AG09309 (cell line): ENCODE results near the gene THBS3.

Experiments used
- DNase-seq: peaks from one replicate; pipeline ENCODE4 v3.0.0-alpha.2; 2010; ENCODE audit warnings: low read depth
- H3K4me3 ChIP-seq: 2 replicates; pipeline ENCODE4 v1.5.1; 2011; ENCODE audit warnings: mild to moderate bottlenecking, low read depth, low read length, moderate library complexity; ENCODE audit not compliant: control insufficient read depth
- CTCF ChIP-seq: IDR thresholded peaks from 2 replicates; pipeline ENCODE4 v1.5.1; 2011; ENCODE audit warnings: mild to moderate bottlenecking, low read depth, low read length, inconsistent platforms; ENCODE audit not compliant: insufficient read depth, control insufficient read depth; ENCODE audit errors: missing control alignments

Gene THBS3

DNA sequence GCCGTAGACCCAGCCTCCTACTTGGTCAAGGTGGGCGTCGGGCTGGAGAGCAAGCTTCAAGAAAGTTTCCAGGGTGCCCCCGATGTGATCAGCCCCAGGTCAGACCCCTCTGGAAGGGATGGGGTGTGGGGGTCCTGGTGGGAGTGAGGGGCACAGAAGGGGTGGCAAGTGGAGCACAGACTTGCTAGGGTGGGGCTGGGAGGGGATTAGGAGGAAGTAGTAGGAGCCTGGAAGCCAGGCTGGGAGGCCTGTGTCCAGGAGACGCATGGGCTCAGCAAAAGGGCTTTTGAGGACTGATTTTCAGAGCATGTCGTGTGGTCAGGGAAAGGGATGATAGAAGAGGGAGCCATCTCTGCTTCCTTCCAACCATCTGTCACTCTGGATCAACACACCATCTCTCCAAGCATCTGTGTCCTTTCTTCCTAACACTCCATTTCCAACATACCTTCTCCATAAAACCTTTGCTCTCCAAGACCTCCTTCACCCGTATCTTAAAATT lies 25.6 kb downstream of the THBS3 start:
- TF ChIP-seq CTCF: no peak
- no peak for DNase-seq
- H3K4me3 ChIP-seq: no peak overlapping the region

GRCh38 chr1:155181371-155182051 lies 26.2 kb downstream of the THBS3 start:
- TF ChIP-seq CTCF: no peak
- no peak for DNase-seq
- no peak overlapping the region for H3K4me3 ChIP-seq

DNA sequence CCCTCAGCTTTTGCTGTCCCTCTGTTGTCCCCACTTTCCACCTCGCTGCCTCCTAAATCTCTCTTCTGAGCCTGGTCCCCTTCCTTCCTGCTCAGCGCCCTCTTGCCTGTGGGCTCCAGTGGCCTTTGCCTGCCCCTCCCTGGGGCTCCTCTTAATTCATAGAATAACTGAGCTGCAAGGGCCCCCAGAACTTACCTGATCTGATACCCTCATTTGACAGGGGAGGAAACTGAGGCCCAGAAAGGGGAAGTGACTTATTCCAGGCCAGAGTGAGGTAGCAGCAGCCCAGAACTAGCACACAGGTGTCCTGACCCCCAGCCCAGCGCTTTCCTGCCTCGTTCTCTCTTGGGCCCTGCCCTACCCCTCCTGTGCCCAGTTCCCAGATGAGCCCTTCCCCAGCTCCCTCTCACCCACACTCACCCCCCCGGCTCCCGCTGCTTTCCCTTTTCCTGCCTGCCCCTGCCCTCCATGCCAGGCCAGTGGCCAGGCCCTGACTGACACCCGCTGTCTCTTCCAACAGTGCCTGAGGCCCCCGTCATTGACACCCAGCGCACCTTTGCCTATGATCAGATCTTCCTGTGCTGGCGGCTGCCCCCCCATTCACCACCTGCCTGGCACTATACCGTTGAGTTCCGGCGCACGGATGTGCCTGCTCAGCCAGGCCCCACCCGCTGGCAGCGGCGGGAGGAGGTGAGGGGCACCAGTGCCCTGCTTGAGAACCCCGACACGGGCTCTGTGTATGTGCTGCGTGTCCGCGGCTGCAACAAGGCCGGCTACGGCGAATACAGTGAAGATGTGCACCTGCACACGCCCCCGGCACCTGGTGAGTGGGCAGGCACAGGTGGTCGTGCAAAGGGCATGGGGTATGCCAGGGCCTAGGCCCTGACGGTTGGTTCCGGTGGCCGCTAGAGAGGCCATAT lies 28.3 kb downstream of the THBS3 start:
- no peak overlapping the region for H3K4me3 ChIP-seq
- no peak for TF ChIP-seq CTCF
- DNase-seq: no peak

- no peak for TF ChIP-seq CTCF
- H3K4me3 ChIP-seq: no peak overlapping the region
- no peak for DNase-seq
These were observed 29.1 kb downstream of the THBS3 start for GRCh38 chr1:155178441-155179111.

- no peak for TF ChIP-seq CTCF
- H3K4me3 ChIP-seq: no peak overlapping the region
- DNase-seq: no peak
These were observed 29.8 kb downstream of the THBS3 start for GRCh38 chr1:155177918-155178281.

DNA sequence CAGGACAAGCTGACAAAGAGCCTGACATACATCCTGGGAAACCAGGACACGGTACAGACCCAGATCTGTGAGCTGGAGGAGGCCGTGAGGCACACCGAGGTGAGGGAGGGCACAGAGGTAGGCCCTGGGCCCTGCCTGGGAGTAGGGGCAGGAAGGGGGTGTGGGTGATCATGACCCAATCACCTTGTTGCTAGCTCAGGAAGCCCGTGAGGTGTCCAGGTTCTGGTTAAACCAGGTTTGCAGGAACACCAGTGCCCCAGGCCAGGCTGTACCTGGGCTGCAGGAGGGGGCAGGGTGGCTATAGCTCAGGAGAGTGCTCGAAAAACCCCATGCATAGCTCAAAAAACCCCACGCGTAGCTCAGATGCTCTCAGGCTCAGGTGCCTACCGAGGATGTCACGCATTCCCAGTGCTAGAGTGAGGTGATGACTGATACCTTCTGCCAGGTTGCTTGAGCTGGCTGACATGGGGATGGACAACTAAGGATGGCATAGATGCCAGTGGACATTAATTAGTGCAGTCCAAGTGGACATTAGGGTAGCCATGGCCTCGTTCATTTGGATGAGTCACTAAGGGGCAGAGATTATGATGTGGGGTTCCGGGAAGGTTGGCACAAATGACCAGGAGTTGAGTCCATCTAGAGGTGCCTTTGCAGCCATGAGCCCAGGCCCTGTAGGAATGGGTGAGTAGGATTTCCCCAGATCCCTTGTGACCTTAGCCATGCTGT lies 30.3 kb downstream of the THBS3 start:
- no peak overlapping the region for H3K4me3 ChIP-seq
- TF ChIP-seq CTCF: no peak
- no peak for DNase-seq
